ENCODE data around the gene EIF2B4. TPM values are rescaled to one million over a fixed set of nuclear protein-coding genes. Genes with fewer than 3 reads are reported as not detected.

Gene EIF2B4
- total and polyA plus RNA-seq, 9 of the 15 experiments (the other 6 are each of a cell fraction or from before 2014, with no cell fraction given) = 29.7 to 80.3 (median 58.9) TPM

- FAIRE-seq (no peak), DNase-seq (ENCODE audit: extremely low read depth in 1 of 4, low spot score in 3 of 4) (no peak), ATAC-seq (no peak)
- Histone ChIP-seq H3K36me3 (ENCODE audit: control insufficient read depth, insufficient read depth, low read length) (peaks cover 72% of the 10 kb centered on the region), H3K9me3 (replicated peaks; ENCODE audit: control insufficient read depth, insufficient read depth, low read depth, low read length) (no peaks in the 10 kb centered on the region), H3K9ac (ENCODE audit: insufficient read depth in 1 of 2, low read depth in 2 of 2, low read length in 2 of 2) (peak overlapping the region in 1 of 2 experiments; percentile 52; a peak in 1 of 4 replicates), H3K4me1 (replicated peaks in 1 of 2; ENCODE audit: control insufficient read depth in 2 of 2, insufficient read depth in 2 of 2, low read length in 2 of 2) (peaks cover 19 to 39% of the 10 kb centered on the region in 2 experiments), H3K4me3 (no peak overlapping the region), H3K4me2 (ENCODE audit: insufficient read depth, low read length) (no peak overlapping the region), H3K79me2 (ENCODE audit: control insufficient read depth, insufficient read depth, low read length) (peaks cover 48% of the 10 kb centered on the region), H3K27ac (ENCODE audit: extremely low read depth, low read depth, low read length) (no peak overlapping the region), H2AFZ (ENCODE audit: low read depth, low read length) (no peak overlapping the region), H3K27me3 (ENCODE audit: control insufficient read depth in 2 of 2, insufficient read depth in 2 of 2, low read length in 2 of 2) (no peaks in the 10 kb centered on the region), H3K9me1 (ENCODE audit: control insufficient read depth, insufficient read depth, low read length) (no peaks in the 10 kb centered on the region), H4K20me1 (replicated peaks; ENCODE audit: control insufficient read depth, insufficient read depth, low read length) (no peaks in the 10 kb centered on the region)
- POLR2A ChIA-PET = interaction anchor here (0.7 to 1.2 kb wide), 2 partner anchors 8 to 48 kb away, joined by 3 to 4 read pairs; no protein-coding TSS in a partner anchor
- in situ Hi-C loops (cut with MboI) = no loop called here
- BruUV-seq (replicated peaks) = no TSS peak
- CTCF ChIA-PET (ENCODE audit: low intra/inter-chr PET ratio) = no interaction called here
- 90% methylated on average over 5 of the region's 5 CpGs for WGBS (ENCODE audit: insufficient coverage, low coverage, missing lambda C conversion rate)
- intact Hi-C loops (cut with micrococcal nuclease) = loop anchor here (5.0 kb wide), 1 partner anchor 71 kb away; no protein-coding TSS in a partner anchor
- TF ChIP-seq SP1 (CRISPR knock-in tag; IDR thresholded peaks at IDR 0.05) = no peak
- TF ChIP-seq CBFA2T3 (IDR thresholded peaks at IDR 0.05) = no peak
- TF ChIP-seq POLR3A (IDR thresholded peaks at IDR 0.05; ENCODE audit: borderline replicate concordance, extremely low read depth, insufficient read depth, insufficient read length) = no peak
- no peak for TF ChIP-seq HDAC3 (IDR thresholded peaks at IDR 0.05; ENCODE audit: borderline replicate concordance, partially characterized antibody)
- no peak for TF ChIP-seq MYNN (IDR thresholded peaks at IDR 0.05)
- no peak for TF ChIP-seq MYNN (CRISPR knock-in tag; IDR thresholded peaks at IDR 0.05)
- no peak for TF ChIP-seq POLR2B (IDR thresholded peaks at IDR 0.05; ENCODE audit: low read depth, partially characterized antibody)
Observed at GRCh38 chr2:27373567-27373966, 3.4 kb upstream of the EIF2B4 start.

GRCh38 chr2:27372937-27373336, 2.8 kb upstream of the EIF2B4 start:
- Histone ChIP-seq H4K20me1 (replicated peaks; ENCODE audit: control insufficient read depth, insufficient read depth, low read length) (no peaks in the 10 kb centered on the region), H3K27ac (ENCODE audit: extremely low read depth, low read depth, low read length) (no peak overlapping the region), H3K79me2 (ENCODE audit: control insufficient read depth, insufficient read depth, low read length) (peaks cover 51% of the 10 kb centered on the region), H3K9me3 (replicated peaks; ENCODE audit: control insufficient read depth, insufficient read depth, low read depth, low read length) (no peaks in the 10 kb centered on the region), H2AFZ (ENCODE audit: low read depth, low read length) (no peak overlapping the region), H3K36me3 (ENCODE audit: control insufficient read depth, insufficient read depth, low read length) (peaks cover 72% of the 10 kb centered on the region), H3K4me2 (ENCODE audit: insufficient read depth, low read length) (no peak overlapping the region), H3K4me3 (no peak overlapping the region), H3K4me1 (replicated peaks in 1 of 2; ENCODE audit: control insufficient read depth in 2 of 2, insufficient read depth in 2 of 2, low read length in 2 of 2) (peaks cover 20 to 33% of the 10 kb centered on the region in 2 experiments), H3K9me1 (ENCODE audit: control insufficient read depth, insufficient read depth, low read length) (no peaks in the 10 kb centered on the region), H3K9ac (ENCODE audit: insufficient read depth in 1 of 2, low read depth in 2 of 2, low read length in 2 of 2) (no peak overlapping the region), H3K27me3 (ENCODE audit: control insufficient read depth in 2 of 2, insufficient read depth in 2 of 2, low read length in 2 of 2) (no peaks in the 10 kb centered on the region)
- intact Hi-C loops (cut with micrococcal nuclease) = loop anchor here (5.0 kb wide), 1 partner anchor 71 kb away; no protein-coding TSS in a partner anchor
- no peak for ATAC-seq
- 97% methylated on average over 6 of the region's 6 CpGs for WGBS (ENCODE audit: insufficient coverage, low coverage, missing lambda C conversion rate)
- no TSS peak for BruUV-seq (replicated peaks)
- in situ Hi-C loops (cut with MboI) = no loop called here
- no peak for FAIRE-seq
- no peak for DNase-seq (ENCODE audit: extremely low read depth in 1 of 4, low spot score in 3 of 4)
- ChIA-PET POLR2A (interaction anchor here (1.2 kb wide), 1 partner anchor 9 kb away, joined by 4 read pairs; no protein-coding TSS in a partner anchor), CTCF (ENCODE audit: low intra/inter-chr PET ratio) (no interaction called here)
- TF ChIP-seq C11orf30 (IDR thresholded peaks at IDR 0.05; ENCODE audit: low read depth) (no peak), ZNF232 (CRISPR knock-in tag; IDR thresholded peaks at IDR 0.05) (no peak), TRIM25 (IDR thresholded peaks at IDR 0.05; ENCODE audit: borderline replicate concordance) (no peak), SMAD1 (IDR thresholded peaks at IDR 0.05; ENCODE audit: low read depth, low read length, partially characterized antibody) (no peak), CBX8 (IDR thresholded peaks at IDR 0.05; ENCODE audit: borderline replicate concordance, extremely low read depth, low read depth, low read length, poor library complexity, severe bottlenecking) (no peak), ZC3H11A (IDR thresholded peaks at IDR 0.05; ENCODE audit: low read depth, low read length) (no peak), ZFP1 (CRISPR knock-in tag; IDR thresholded peaks at IDR 0.05) (no peak)

Data from K562 (cell line).